ENCODE measurements around the gene CASP7.
"Not testable (repeated sequence)": the region's sequence is repeated elsewhere in the genome, so short reads cannot be mapped to it uniquely, and the experiment has no call there.

Gene CASP7

DNA sequence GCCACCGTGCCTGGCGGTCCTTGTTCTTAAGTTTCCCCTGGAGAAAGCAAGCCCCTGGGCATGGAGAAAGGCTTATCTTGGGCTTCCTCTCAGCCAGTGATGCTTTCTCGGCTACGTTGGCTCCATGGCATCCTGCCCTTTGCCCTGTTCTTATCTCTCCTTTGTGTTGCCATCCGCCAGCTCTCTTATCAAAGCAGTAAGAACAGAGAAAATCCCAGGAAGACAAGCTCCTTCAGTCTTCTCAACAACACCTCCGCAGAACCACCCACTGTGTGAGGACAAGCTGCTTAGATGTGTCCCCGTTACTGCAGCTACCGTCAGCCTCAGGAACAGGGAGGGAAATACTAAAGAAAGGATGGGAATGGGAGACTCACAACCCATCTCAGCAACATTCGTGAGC, 75.1 kb downstream of the CASP7 start:
- Histone ChIP-seq H3K4me3 (ENCODE audit: low read depth, low read length) (no peak overlapping the region), H3K9me3 (ENCODE audit: control insufficient read depth, insufficient read depth, low read depth, low read length) (no peaks in the 10 kb centered on the region), H3K27ac (ENCODE audit: low read depth, low read length) (no peak overlapping the region), H3K9ac (ENCODE audit: low read length) (no peak overlapping the region), H3K4me1 (ENCODE audit: control insufficient read depth, insufficient read depth, low read length) (no peaks in the 10 kb centered on the region), H3K27me3 (ENCODE audit: control insufficient read depth, insufficient read depth, low read length) (no peaks in the 10 kb centered on the region), H3K36me3 (ENCODE audit: control insufficient read depth, insufficient read depth, low read length) (no peaks in the 10 kb centered on the region)

DNA sequence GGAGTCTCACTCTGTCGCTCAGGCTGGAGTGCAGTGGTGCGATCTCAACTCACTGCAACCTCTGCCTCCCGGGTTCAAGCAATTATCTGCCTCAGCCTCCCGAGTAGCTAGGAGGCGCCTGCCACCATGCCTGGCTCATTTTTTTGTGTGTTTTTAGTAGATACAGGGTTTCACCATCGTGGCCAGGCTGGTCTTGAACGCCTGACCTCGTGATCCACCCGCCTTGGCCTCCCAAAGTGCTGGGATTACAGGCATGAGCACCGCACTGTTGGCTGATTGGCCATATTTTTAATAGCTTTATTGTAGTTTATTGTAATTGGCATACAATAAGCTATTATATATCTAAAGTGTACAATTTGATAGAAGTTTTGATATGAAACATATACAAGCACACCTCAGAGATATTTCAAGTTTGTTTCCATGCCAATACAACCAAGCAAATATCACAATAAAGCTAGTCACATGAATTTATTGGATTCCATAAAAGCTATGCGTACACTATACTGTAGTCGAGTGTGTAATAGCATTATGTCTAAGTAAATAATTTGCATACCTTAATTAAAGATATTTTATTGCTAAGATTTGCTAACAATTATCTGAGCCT, 77.3 kb downstream of the CASP7 start:
- Histone ChIP-seq H3K27me3 (ENCODE audit: control insufficient read depth, insufficient read depth, low read length) (no peaks in the 10 kb centered on the region), H3K4me3 (ENCODE audit: low read depth, low read length) (no peak overlapping the region), H3K9ac (ENCODE audit: low read length) (no peak overlapping the region), H3K36me3 (ENCODE audit: control insufficient read depth, insufficient read depth, low read length) (no peaks in the 10 kb centered on the region), H3K4me1 (ENCODE audit: control insufficient read depth, insufficient read depth, low read length) (no peaks in the 10 kb centered on the region), H3K27ac (ENCODE audit: low read depth, low read length) (no peak overlapping the region), H3K9me3 (ENCODE audit: control insufficient read depth, insufficient read depth, low read depth, low read length) (no peaks in the 10 kb centered on the region)

DNA sequence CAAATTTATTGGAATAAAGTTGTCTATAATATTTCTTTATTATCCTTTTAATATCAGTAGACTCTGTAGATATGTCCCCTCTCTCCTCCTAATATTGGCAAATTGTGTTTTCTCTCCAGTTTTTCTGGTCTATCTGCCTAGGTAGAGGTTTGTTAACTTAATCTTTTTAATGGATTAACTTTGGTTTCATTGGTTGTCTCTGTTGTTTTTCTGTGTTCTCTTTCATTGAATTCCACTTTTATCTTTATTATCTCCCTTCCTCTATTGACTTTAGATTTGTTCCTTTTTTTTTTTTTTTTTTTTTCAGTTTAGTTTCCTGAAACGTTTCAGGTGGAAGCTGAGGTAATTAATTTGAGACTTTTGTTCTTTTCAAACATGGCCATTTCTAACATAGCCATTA, 82.4 kb downstream of the CASP7 start:
- Histone ChIP-seq H3K9me3 (ENCODE audit: control insufficient read depth, insufficient read depth, low read depth, low read length) (peaks cover 6% of the 10 kb centered on the region), H3K27me3 (ENCODE audit: control insufficient read depth, insufficient read depth, low read length) (no peaks in the 10 kb centered on the region), H3K27ac (ENCODE audit: low read depth, low read length) (no peak overlapping the region), H3K9ac (ENCODE audit: low read length) (no peak overlapping the region), H3K36me3 (ENCODE audit: control insufficient read depth, insufficient read depth, low read length) (no peaks in the 10 kb centered on the region), H3K4me3 (ENCODE audit: low read depth, low read length) (no peak overlapping the region), H3K4me1 (ENCODE audit: control insufficient read depth, insufficient read depth, low read length) (no peaks in the 10 kb centered on the region)

DNA sequence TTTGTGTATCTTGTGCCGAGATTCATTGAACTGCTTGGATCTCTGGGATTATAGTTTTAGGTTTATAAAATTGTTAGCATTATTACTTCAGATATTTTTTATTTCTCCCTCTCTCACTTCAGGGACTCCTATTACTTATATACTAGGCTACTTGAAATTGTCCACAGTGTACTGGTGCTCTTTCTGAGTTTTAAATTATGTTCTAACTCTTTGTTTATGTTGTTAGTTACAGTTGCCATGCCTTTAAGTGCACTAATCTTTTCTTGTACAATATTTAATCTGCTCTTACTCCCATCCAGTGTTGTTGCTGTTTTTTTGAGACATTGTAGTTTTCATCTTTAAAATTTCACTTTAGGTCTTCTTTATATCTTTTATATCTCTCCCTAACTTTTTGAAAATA, 84.9 kb downstream of the CASP7 start:
- Histone ChIP-seq H3K27me3 (ENCODE audit: control insufficient read depth, insufficient read depth, low read length) (no peaks in the 10 kb centered on the region), H3K9ac (ENCODE audit: low read length) (no peak overlapping the region), H3K9me3 (ENCODE audit: control insufficient read depth, insufficient read depth, low read depth, low read length) (peaks cover 6% of the 10 kb centered on the region), H3K4me3 (ENCODE audit: low read depth, low read length) (no peak overlapping the region), H3K27ac (ENCODE audit: low read depth, low read length) (no peak overlapping the region), H3K4me1 (ENCODE audit: control insufficient read depth, insufficient read depth, low read length) (no peaks in the 10 kb centered on the region), H3K36me3 (ENCODE audit: control insufficient read depth, insufficient read depth, low read length) (no peaks in the 10 kb centered on the region)

DNA sequence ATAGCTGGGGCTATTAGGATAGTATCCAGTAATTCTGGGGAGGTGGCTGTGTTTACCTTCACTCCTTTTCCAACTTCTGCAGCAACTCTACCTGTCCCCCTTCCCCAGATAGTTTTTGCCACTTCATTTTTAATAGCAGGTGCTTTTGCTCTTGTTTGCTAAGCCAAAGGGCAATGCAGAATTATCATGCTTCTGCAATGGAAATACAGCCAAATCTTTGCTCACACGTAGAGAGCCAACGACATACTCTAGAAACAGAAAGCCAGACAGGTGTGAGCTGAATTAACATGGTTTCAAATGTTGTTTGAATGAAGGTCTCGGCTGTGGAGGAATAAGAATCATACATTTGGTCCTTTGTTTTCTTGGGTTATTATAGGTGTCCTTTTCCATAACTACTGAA, 86.2 kb downstream of the CASP7 start:
- Histone ChIP-seq H3K4me1 (ENCODE audit: control insufficient read depth, insufficient read depth, low read length) (no peaks in the 10 kb centered on the region), H3K27me3 (ENCODE audit: control insufficient read depth, insufficient read depth, low read length) (no peaks in the 10 kb centered on the region; the same call in 1 of the 2 replicates), H3K4me3 (ENCODE audit: low read depth, low read length) (no peak overlapping the region), H3K9ac (ENCODE audit: low read length) (no peak overlapping the region), H3K9me3 (ENCODE audit: control insufficient read depth, insufficient read depth, low read depth, low read length) (peaks cover 6% of the 10 kb centered on the region), H3K27ac (ENCODE audit: low read depth, low read length) (no peak overlapping the region), H3K36me3 (ENCODE audit: control insufficient read depth, insufficient read depth, low read length) (no peaks in the 10 kb centered on the region)

DNA sequence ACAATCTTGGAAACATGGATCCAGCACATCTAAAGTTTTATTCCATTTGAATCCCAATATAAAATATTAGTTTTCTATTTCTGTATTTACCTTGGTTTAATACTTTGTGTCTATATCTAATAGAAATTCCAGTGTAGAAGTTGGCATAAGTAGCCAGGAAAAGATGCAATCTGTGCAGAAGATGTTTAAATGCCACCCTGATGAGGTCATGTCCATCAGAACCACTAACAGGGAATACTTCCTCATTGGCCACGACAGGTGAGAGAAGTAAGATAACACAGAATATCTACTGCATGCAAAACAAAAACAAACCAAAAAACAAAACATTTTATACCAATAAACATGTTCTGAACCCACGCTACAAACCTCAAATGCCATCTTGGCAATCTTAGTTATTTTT, 87.5 kb downstream of the CASP7 start:
- Histone ChIP-seq H3K9me3 (ENCODE audit: control insufficient read depth, insufficient read depth, low read depth, low read length) (peaks cover 6% of the 10 kb centered on the region), H3K4me3 (ENCODE audit: low read depth, low read length) (no peak overlapping the region), H3K27ac (ENCODE audit: low read depth, low read length) (no peak overlapping the region), H3K27me3 (ENCODE audit: control insufficient read depth, insufficient read depth, low read length) (no peaks in the 10 kb centered on the region; the same call in 1 of the 2 replicates), H3K36me3 (ENCODE audit: control insufficient read depth, insufficient read depth, low read length) (no peaks in the 10 kb centered on the region), H3K4me1 (ENCODE audit: control insufficient read depth, insufficient read depth, low read length) (no peaks in the 10 kb centered on the region), H3K9ac (ENCODE audit: low read length) (no peak overlapping the region)

DNA sequence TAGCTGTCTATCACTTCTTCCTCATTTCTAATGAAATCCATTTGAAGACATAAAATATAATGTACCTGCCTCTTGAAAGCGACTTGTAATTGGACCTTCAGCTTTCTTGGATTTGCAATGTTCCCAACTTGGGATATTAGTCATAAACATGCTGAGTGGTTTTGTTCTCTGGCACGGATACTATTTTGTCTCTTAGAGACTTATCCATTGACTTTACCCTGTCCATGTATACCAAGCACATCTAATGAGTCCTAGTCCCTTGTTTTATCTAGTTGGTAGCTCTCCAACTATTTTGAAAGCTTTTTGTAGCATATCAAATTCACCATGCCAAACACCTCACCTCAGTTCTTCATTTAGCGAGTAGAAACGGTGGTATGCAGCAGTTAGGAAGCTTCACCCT, 90.6 kb downstream of the CASP7 start:
- Histone ChIP-seq H3K4me1 (ENCODE audit: control insufficient read depth, insufficient read depth, low read length) (no peaks in the 10 kb centered on the region), H3K9ac (ENCODE audit: low read length) (no peak overlapping the region), H3K36me3 (ENCODE audit: control insufficient read depth, insufficient read depth, low read length) (no peaks in the 10 kb centered on the region), H3K27ac (ENCODE audit: low read depth, low read length) (no peak overlapping the region), H3K9me3 (ENCODE audit: control insufficient read depth, insufficient read depth, low read depth, low read length) (no peaks in the 10 kb centered on the region), H3K4me3 (ENCODE audit: low read depth, low read length) (no peak overlapping the region), H3K27me3 (ENCODE audit: control insufficient read depth, insufficient read depth, low read length) (no peaks in the 10 kb centered on the region; the same call in 1 of the 2 replicates)

DNA sequence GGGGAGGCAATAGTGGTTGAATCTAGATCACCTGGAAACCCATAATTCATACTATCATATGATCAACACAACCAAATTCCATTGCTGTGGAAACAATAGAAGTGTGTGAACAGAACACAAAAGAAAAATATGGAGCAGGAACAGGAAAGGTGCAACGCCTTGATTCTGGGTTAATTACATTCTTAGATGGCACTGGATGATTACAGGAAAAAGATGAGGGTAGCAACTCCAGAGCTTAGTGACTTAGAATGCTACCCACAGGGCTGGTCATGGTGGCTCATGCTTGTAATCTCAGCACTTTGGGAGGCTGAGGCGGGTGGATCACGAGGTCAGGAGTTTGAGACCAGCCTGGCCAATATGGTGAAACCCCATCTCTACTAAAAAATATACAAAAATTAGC, 91.4 kb downstream of the CASP7 start:
- H3K27ac ChIP-seq (ENCODE audit: low read depth, low read length); H3K9me3 ChIP-seq (ENCODE audit: control insufficient read depth, insufficient read depth, low read depth, low read length); H3K4me1 ChIP-seq (ENCODE audit: control insufficient read depth, insufficient read depth, low read length); H3K4me3 ChIP-seq (ENCODE audit: low read depth, low read length); H3K27me3 ChIP-seq (ENCODE audit: control insufficient read depth, insufficient read depth, low read length); H3K36me3 ChIP-seq (ENCODE audit: control insufficient read depth, insufficient read depth, low read length); H3K9ac ChIP-seq (ENCODE audit: low read length): not testable (repeated sequence)

DNA sequence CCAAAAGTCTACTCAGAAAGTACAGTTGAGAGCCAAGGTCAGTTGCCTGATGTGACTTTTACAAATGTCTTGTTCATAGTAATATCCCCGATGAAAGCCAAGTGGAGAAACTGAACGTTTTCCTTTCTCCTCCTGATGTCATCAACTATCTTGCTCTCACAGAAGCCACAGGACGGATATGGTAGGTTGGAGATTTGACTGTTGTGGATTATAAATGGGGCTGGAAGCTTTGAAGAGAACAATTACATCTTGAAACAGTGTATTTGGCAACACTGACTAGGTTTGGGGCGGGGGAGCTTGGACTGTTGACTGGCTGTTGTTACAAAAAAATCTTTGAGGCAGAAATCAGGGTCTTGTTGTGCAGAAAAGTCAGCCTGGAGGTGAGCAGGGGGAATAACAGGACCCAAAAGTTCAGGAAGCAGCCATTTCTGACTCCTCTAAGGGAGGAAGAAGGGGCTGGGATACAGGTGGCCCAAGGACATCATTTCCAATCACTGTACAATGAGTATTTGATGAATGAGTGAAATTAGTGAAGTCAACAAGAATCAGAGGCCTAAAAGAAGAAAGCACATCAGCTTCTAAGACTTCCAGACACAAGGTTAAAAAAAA, 96.1 kb downstream of the CASP7 start:
- H3K4me3 ChIP-seq (ENCODE audit: low read depth, low read length) = no peak overlapping the region
- H3K9me3 ChIP-seq (ENCODE audit: control insufficient read depth, insufficient read depth, low read depth, low read length) = no peaks in the 10 kb centered on the region
- no peaks in the 10 kb centered on the region for H3K4me1 ChIP-seq (ENCODE audit: control insufficient read depth, insufficient read depth, low read length)
- no peaks in the 10 kb centered on the region for H3K27me3 ChIP-seq (ENCODE audit: control insufficient read depth, insufficient read depth, low read length)
- no peaks in the 10 kb centered on the region for H3K36me3 ChIP-seq (ENCODE audit: control insufficient read depth, insufficient read depth, low read length)
- H3K27ac ChIP-seq (ENCODE audit: low read depth, low read length) = no peak overlapping the region
- H3K9ac ChIP-seq (ENCODE audit: low read length) = no peak overlapping the region

DNA sequence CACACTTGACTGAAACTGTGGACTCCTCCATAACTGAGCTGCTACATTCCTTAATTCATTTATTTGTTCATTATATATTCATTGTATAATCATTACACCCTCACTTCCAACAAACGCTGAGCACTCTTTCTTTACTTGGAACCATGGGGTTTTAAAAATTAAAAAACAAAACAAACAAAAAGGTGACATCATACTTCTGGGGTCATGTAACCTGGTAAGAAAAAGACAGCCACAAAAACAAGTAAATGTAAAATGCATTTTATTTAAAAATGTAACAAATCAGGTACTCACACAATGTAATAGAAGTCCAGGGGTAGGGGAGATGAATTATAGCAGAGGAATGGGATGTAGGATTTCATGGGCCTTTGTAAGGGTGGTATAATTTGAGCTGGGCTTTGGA, 96.8 kb downstream of the CASP7 start:
- H3K4me1 ChIP-seq (ENCODE audit: control insufficient read depth, insufficient read depth, low read length) = no peaks in the 10 kb centered on the region
- H3K9me3 ChIP-seq (ENCODE audit: control insufficient read depth, insufficient read depth, low read depth, low read length) = no peaks in the 10 kb centered on the region
- H3K9ac ChIP-seq (ENCODE audit: low read length) = no peak overlapping the region
- H3K36me3 ChIP-seq (ENCODE audit: control insufficient read depth, insufficient read depth, low read length) = no peaks in the 10 kb centered on the region
- H3K4me3 ChIP-seq (ENCODE audit: low read depth, low read length) = no peak overlapping the region
- H3K27ac ChIP-seq (ENCODE audit: low read depth, low read length) = no peak overlapping the region
- no peaks in the 10 kb centered on the region for H3K27me3 ChIP-seq (ENCODE audit: control insufficient read depth, insufficient read depth, low read length)

Data from HUES6 (cell line).